Fibroblast of lung (primary cell): ENCODE measurements around the gene ECSCR. TPM values are rescaled to one million over a fixed set of nuclear protein-coding genes. Genes with fewer than 3 reads are reported as not detected.
"Not testable (repeated sequence)": the region's sequence is repeated elsewhere in the genome, so short reads cannot be mapped to it uniquely, and the experiment has no call there.

Experiments used
- DNase-seq, 2 donors: peaks; one replicate each; pipeline versions ENCODE4 v3.0.0 to v3.0.0-alpha.2; 2010; ENCODE audit warnings: low read depth in 2 of 2
- H2AFZ ChIP-seq: 2 replicates; pipeline ENCODE4 v1.5.1; 2012; ENCODE audit warnings: low read length, control low read depth, inconsistent platforms
- H3K27ac ChIP-seq: 2 replicates; pipeline ENCODE4 v1.5.1; 2011; ENCODE audit warnings: low read length, control low read depth; ENCODE audit not compliant: insufficient read depth
- H3K27me3 ChIP-seq: 2 replicates; pipeline ENCODE4 v1.5.1; 2011; ENCODE audit warnings: mild to moderate bottlenecking, low read length; ENCODE audit not compliant: control insufficient read depth, insufficient read depth
- H3K36me3 ChIP-seq: 2 replicates; pipeline ENCODE4 v1.5.1; 2011; ENCODE audit warnings: low read length; ENCODE audit not compliant: control insufficient read depth, insufficient read depth
- H3K4me1 ChIP-seq: 2 replicates; pipeline ENCODE4 v1.5.1; 2011; ENCODE audit warnings: low read length; ENCODE audit not compliant: control insufficient read depth, insufficient read depth; ENCODE audit errors: extremely low read depth
- H3K4me2 ChIP-seq: 2 replicates; pipeline ENCODE4 v1.5.1; 2011; ENCODE audit warnings: low read length, control low read depth; ENCODE audit not compliant: insufficient read depth; ENCODE audit errors: extremely low read depth
- H3K4me3 ChIP-seq, 4 experiments: fragments of 200-600 bp in 1 of 4; sonication (generic) in 1 of 4; replicated peaks in 1 of 4; 2 replicates each; pipeline ENCODE4 v1.5.1; 2011 to 2016; ENCODE audit warnings: low read length in 4 of 4, low read depth in 3 of 4, mild to moderate bottlenecking in 3 of 4, control low read depth in 2 of 4, inconsistent platforms in 1 of 4, mixed read lengths in 1 of 4; ENCODE audit not compliant: insufficient read depth in 1 of 4; ENCODE audit errors: control extremely low read depth in 1 of 4
- H3K79me2 ChIP-seq: 2 replicates; pipeline ENCODE4 v1.5.1; 2012; ENCODE audit warnings: mild to moderate bottlenecking, low read length, inconsistent platforms; ENCODE audit not compliant: control insufficient read depth, insufficient read depth
- H3K9ac ChIP-seq: 2 replicates; pipeline ENCODE4 v1.5.1; 2011; ENCODE audit warnings: mild to moderate bottlenecking, low read length, control low read depth; ENCODE audit not compliant: insufficient read depth
- H3K9me3 ChIP-seq: 2 replicates; pipeline ENCODE4 v1.5.1; 2012; ENCODE audit warnings: low read depth, low read length; ENCODE audit not compliant: control insufficient read depth, insufficient read depth
- H4K20me1 ChIP-seq: 2 replicates; pipeline ENCODE4 v1.5.1; 2011; ENCODE audit warnings: low read length; ENCODE audit not compliant: control insufficient read depth, insufficient read depth; ENCODE audit errors: extremely low read depth
- CTCF ChIP-seq, 2 donors: IDR thresholded peaks in 1 of 2; conservative IDR thresholded peaks in 1 of 2; 1 replicate in 1 of 2; 2 replicates in 1 of 2; pipeline ENCODE4 v1.5.1; 2011 to 2012; ENCODE audit warnings: low read length in 2 of 2, control low read depth in 1 of 2, inconsistent platforms in 1 of 2, low read depth in 1 of 2, mild to moderate bottlenecking in 1 of 2
- polyA minus RNA-seq: library from RNA; depleted of rRNA, polyadenylated mRNA; stranded (reverse); fragments of >200 nt; gene quantifications from 2 replicates; pipeline ENCODE4 v1.2.3, GENCODE V29; 2011; ENCODE audit warnings: low replicate concordance
- polyA plus RNA-seq, 2 donors: library from polyadenylated mRNA; depleted of rRNA in 1 of 2; stranded (reverse) in 1 of 2; unstranded in 1 of 2; fragments of >200 nt; gene quantifications; 2 replicates each; pipeline ENCODE4 v1.2.1, GENCODE V29; 2011 to 2012; ENCODE audit warnings: missing spikeins in 1 of 2
- total RNA-seq: library from RNA; depleted of rRNA; stranded (reverse); fragments of >200 nt; gene quantifications from 2 replicates; pipeline ENCODE4 v1.2.1, GENCODE V29; 2014

ECSCR gene
- total RNA-seq (not detected in 2 replicates), polyA plus RNA-seq (0.18 and 0.24 TPM in 2 replicates), polyA minus RNA-seq (not detected in 2 replicates)
- polyA plus RNA-seq (2012): 0.13 TPM in 1 of 2 replicates, not detected in the other

- Histone ChIP-seq H3K27ac (no peak within 1 kb of the TSS), H3K9me3 (no peaks in the 10 kb centered on the region), H4K20me1 (no peaks in the 10 kb centered on the region), H3K79me2 (no peaks in the 10 kb centered on the region), H3K27me3 (no peaks in the 10 kb centered on the region), H3K36me3 (no peaks in the 10 kb centered on the region), H3K4me1 (no peaks in the 10 kb centered on the region), H3K9ac (no peak within 1 kb of the TSS), H3K4me2 (no peak within 1 kb of the TSS), H3K4me3 (no peak within 1 kb of the TSS), H2AFZ (no peak within 1 kb of the TSS)
- no peak for TF ChIP-seq CTCF (conservative IDR thresholded peaks at IDR 0.05 in 1 of 2, IDR thresholded peaks at IDR 0.05 in 1 of 2; ENCODE audit: low read depth in 1 of 2, low read length in 2 of 2)
- peak in 1 of 2 donors; percentile 37 for DNase-seq
These were observed at the start of gene ECSCR for GRCh38 chr5:139462586-139463276. TSS of gene ECSCR (minus strand) at chr5:139462743. CDS start at chr5:139462670, 73 bp downstream.

DNA sequence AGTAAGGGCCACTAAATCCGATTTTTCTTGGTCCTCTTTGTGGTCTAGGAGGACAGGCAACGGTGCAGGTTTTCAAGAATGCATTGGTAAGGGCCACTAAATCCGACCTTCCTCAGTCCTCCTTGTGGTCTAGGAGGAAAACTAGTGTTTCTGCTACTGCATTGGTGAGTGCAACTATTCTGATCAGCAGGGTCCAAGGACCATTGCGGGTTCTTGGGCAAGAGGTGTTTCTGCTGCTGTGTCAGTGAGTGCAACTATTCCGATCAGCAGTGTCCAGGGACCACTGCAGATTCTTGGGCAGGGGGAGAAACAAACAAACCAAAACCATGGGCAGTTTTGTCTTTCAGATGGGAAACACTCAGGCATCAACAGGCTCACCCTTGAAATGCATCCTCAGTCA, 42.2 kb upstream of the ECSCR start:
- not testable (repeated sequence) for H3K4me3 ChIP-seq, H3K4me2 ChIP-seq, H3K27me3 ChIP-seq, H3K9me3 ChIP-seq, H2AFZ ChIP-seq, H3K79me2 ChIP-seq, H4K20me1 ChIP-seq, H3K36me3 ChIP-seq, H3K9ac ChIP-seq, H3K4me1 ChIP-seq, DNase-seq, H3K27ac ChIP-seq

DNA sequence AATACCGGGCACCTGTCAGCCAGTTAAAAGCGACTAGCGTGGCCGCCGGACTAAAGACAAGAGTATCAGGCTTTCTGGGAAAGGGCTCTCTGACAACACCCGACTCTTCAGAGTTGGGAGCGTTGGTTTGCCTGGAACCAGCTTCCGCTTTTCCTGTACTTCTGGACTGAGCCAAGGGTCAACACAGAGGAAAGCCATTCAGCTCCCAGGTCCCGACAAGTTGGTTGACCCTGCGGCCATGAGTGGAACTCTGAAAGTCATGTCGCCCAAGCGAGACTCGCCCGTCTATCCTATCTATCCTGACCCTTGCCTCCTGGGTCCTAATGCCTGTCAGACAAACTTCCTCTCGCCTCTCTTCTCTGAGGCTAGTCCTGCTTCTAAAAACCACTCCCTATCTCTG, 41.3 kb upstream of the ECSCR start:
- H3K36me3 ChIP-seq, H3K27me3 ChIP-seq, H3K4me3 ChIP-seq, H3K79me2 ChIP-seq, H3K9ac ChIP-seq, H3K9me3 ChIP-seq, H3K27ac ChIP-seq, H3K4me2 ChIP-seq, H2AFZ ChIP-seq, H4K20me1 ChIP-seq, H3K4me1 ChIP-seq, DNase-seq: not testable (repeated sequence)

DNA sequence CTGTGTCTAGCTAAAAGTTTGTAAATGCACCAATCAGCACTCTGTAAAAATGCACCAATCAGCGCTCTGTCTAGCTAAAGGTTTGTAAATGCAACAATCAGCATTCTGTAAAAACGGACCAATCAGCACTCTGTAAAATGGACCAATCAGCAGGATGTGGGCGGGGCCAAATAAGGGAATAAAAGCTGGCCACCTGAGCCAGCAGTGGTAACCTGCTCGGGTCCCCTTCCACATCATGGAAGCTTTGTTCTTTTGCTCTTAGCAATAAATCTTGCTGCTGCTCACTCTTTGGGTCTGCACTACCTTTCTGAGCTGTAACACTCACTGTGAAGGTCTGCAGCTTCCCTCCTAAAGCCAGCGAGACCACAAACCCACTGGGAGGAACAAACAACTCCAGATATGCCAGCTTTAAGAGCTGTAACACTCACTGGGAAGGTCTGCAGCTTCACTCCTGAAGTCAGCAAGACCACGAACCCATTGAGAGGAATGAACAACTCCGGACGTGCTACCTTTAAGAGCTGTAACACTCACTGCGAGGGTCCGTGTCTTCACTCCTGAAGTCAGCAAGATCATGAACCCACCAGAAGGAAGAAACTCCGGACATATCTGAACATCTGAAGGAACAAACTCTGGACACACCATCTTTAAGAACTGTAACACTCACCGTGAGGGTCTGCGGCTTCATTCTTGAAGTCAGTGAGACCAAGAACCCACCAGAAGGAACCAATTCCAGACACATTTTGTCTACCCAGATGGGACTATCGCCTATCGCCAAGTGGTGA, 40.7 kb upstream of the ECSCR start:
- not testable (repeated sequence) for H3K9me3 ChIP-seq, H3K4me2 ChIP-seq, DNase-seq, H2AFZ ChIP-seq, H3K9ac ChIP-seq, H3K79me2 ChIP-seq, H3K36me3 ChIP-seq, H3K27ac ChIP-seq, H3K27me3 ChIP-seq, H4K20me1 ChIP-seq, H3K4me1 ChIP-seq, H3K4me3 ChIP-seq
